ENCODE data around the gene SH3RF3. TPM values are rescaled to one million over a fixed set of nuclear protein-coding genes. Genes with fewer than 3 reads are reported as not detected.

SH3RF3 gene
- total RNA-seq, 2 donors from 2014 or later: 1.3 to 2.5 TPM

DNA sequence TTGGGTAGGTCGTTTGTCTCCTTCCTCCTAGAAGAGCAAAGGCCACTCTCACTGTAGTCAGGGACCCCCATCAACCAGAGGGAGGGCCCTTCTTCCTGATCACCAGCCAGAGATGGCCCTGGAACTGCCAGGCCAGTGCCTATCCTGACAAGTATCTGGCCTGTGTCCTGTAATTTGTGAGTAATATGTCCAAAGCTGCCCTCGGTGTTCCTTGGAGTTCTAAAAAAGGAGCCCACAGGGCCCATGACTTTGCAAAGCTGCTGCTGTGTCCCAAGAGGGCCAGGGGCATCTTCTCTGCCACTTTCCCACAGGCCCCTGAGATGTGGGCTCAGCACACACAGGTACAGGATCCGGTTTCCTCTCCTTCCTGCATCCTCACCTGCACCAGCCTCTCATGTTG, 272.4 kb downstream of the SH3RF3 start:
- no peaks in the 10 kb centered on the region for H3K36me3 ChIP-seq
- TF ChIP-seq, protein P1, sequence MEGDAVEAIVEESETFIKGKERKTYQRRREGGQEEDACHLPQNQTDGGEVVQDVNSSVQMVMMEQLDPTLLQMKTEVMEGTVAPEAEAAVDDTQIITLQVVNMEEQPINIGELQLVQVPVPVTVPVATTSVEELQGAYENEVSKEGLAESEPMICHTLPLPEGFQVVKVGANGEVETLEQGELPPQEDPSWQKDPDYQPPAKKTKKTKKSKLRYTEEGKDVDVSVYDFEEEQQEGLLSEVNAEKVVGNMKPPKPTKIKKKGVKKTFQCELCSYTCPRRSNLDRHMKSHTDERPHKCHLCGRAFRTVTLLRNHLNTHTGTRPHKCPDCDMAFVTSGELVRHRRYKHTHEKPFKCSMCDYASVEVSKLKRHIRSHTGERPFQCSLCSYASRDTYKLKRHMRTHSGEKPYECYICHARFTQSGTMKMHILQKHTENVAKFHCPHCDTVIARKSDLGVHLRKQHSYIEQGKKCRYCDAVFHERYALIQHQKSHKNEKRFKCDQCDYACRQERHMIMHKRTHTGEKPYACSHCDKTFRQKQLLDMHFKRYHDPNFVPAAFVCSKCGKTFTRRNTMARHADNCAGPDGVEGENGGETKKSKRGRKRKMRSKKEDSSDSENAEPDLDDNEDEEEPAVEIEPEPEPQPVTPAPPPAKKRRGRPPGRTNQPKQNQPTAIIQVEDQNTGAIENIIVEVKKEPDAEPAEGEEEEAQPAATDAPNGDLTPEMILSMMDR (IDR thresholded peaks at IDR 0.05): no peak
- H3K4me1 ChIP-seq: no peaks in the 10 kb centered on the region
- no peaks in the 10 kb centered on the region for H3K27me3 ChIP-seq
- intact Hi-C loops (cut with DNase I): no loop called here
- no peak overlapping the region for H3K4me3 ChIP-seq
- no peak overlapping the region for H3K27ac ChIP-seq
- H3K9ac ChIP-seq (ENCODE audit: low read depth in 2 of 2, low read length in 2 of 2): no peak overlapping the region
- H3K9me3 ChIP-seq: no peaks in the 10 kb centered on the region
- no peak for DNase-seq

DNA sequence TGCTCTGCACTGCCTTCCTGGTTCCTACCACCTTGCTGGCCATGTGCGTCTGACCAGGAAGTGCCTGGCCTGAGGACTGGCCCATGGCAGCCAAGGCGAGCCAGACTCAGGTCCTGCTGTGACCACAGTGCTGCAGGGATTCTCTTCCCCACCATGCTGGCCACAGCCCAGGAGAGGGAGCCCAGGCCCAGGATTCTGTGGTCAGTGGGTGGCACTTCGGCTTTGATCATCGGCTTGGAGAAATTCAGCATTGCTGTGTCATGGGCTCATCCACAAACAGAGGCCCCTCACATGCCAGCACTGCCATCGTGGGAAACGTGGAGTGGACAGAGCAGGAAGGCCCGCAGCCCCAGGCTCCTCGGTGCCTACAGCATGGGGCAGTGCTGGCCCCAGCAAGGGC, 273.2 kb downstream of the SH3RF3 start:
- no peak for DNase-seq
- TF ChIP-seq, protein P1 (IDR thresholded peaks at IDR 0.05): no peak
- no peak overlapping the region for H3K27ac ChIP-seq

DNA sequence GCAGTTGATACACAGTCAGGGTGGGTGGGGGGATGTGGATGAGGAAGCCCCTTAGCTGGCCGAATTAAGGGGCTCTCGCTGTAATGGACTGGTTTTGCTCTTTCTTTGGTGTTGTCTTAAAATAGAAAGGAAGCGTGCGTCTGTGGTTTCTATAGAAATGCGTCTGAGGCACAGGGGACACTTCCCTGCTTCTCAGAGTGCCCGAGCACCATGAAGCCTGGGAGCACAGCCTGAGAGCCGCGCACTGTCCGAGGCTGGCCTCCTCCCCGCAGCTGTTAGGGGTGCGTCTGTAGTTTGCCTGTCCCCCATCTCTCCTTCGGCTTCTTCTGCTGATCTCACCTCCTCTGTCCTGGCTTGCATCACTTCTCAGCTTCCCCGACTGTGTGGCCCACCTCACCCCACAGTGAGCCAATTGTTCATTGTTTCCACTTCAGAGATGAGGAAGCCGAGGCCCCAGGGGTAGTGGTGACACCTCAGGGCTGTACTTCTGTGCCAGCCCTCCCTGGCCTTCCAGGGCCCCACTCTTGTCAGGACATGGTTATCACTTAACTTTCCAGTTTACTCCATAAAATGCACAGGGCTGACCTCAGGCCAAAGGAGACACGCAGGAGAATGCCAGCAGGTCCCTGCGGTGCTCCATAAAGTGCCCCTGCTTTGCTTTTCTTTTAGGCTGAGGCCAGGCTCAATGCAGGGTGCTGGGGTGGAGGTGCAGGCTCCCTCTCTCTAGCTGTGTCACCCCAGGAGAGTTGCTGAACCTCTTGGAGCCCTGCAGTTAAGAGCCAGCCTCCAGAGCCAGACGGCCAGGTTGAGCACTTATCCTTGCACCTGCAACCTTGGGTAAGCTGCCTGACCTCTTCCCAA, 274.2 kb downstream of the SH3RF3 start:
- Histone ChIP-seq H3K4me1 (no peaks in the 10 kb centered on the region), H3K9me3 (no peaks in the 10 kb centered on the region), H3K9ac (ENCODE audit: low read depth in 2 of 2, low read length in 2 of 2) (no peak overlapping the region), H3K27ac (no peak overlapping the region), H3K27me3 (no peaks in the 10 kb centered on the region), H3K4me3 (no peak overlapping the region), H3K36me3 (no peaks in the 10 kb centered on the region)
- TF ChIP-seq, protein P1 (IDR thresholded peaks at IDR 0.05): no peak
- no peak for DNase-seq
- intact Hi-C loops (cut with DNase I): no loop called here

More for the DNA sequence above, 273.2 kb downstream of the SH3RF3 start:
- Histone ChIP-seq H3K9me3 (no peaks in the 10 kb centered on the region), H3K36me3 (no peaks in the 10 kb centered on the region), H3K9ac (ENCODE audit: low read depth in 2 of 2, low read length in 2 of 2) (no peak overlapping the region), H3K4me1 (no peaks in the 10 kb centered on the region), H3K27me3 (no peaks in the 10 kb centered on the region), H3K4me3 (no peak overlapping the region)
- intact Hi-C loops (cut with DNase I): no loop called here

DNA sequence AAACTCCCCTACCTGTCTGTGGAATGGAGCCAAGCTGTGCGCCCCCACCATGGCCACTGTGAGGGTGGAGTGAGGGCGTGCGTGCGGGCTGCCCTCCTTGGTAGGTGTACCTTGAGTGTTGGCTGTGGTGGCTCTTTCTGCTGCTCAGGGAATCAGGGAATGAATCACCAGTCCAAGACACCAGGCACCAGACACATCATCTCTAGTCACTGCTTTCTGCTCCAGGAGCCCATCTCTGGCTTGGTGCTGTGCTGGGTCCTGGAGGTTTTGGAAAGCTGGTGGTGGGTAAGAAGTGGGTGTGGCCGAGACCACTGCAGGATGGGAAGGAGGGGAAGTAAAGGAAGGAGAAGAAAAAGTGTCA, 274.8 kb downstream of the SH3RF3 start:
- H3K9me3 ChIP-seq: no peaks in the 10 kb centered on the region
- H3K9ac ChIP-seq (ENCODE audit: low read depth in 2 of 2, low read length in 2 of 2): no peak overlapping the region
- no peaks in the 10 kb centered on the region for H3K36me3 ChIP-seq
- no peak for DNase-seq
- no peak overlapping the region for H3K27ac ChIP-seq
- H3K4me3 ChIP-seq: no peak overlapping the region
- no peaks in the 10 kb centered on the region for H3K4me1 ChIP-seq
- TF ChIP-seq, protein P1 (IDR thresholded peaks at IDR 0.05): no peak
- H3K27me3 ChIP-seq: no peaks in the 10 kb centered on the region
- intact Hi-C loops (cut with DNase I): no loop called here

DNA sequence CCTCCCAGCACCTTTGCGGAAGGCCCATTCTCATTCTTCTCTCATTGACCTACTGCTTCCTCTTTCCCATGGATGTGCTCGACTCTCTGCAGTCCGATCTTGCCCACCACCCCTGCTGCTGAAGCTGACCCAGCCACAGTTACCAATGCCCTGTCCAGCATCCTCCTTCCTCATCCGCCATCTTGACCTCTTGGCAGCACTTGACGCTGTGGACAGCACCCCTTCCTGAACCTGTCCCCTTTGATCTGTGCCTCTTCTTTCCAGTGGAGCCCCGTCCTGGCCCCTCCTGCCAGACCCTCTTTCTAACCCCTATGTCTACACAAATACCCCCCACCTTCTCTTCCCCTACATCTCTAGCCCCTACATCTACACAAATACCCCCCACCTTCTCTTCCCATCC, 275.7 kb downstream of the SH3RF3 start:
- intact Hi-C loops (cut with DNase I): no loop called here
- Histone ChIP-seq H3K9ac (ENCODE audit: low read depth in 2 of 2, low read length in 2 of 2) (no peak overlapping the region), H3K9me3 (no peaks in the 10 kb centered on the region), H3K36me3 (no peaks in the 10 kb centered on the region), H3K4me1 (no peaks in the 10 kb centered on the region), H3K27ac (no peak overlapping the region), H3K4me3 (no peak overlapping the region), H3K27me3 (no peaks in the 10 kb centered on the region)
- TF ChIP-seq, protein P1 (IDR thresholded peaks at IDR 0.05): no peak
- DNase-seq: no peak
